ENCODE measurements around the gene CYB5D1.

CYB5D1 gene

GRCh38 chr17:7880076-7880868, 22.5 kb downstream of the CYB5D1 start:
- Histone ChIP-seq H3K9me2 (replicated peaks; ENCODE audit: insufficient read depth, low read length) (no peaks in the 10 kb centered on the region), H3K27me3 (ENCODE audit: low read length) (no peaks in the 10 kb centered on the region), H4K20me1 (ENCODE audit: low read depth, low read length) (no peaks in the 10 kb centered on the region), H2AFZ (ENCODE audit: low read depth, low read length, severe bottlenecking) (no peak overlapping the region), H3F3A (ENCODE audit: insufficient read depth) (peaks cover 57% of the 10 kb centered on the region), H3K4me3 (ENCODE audit: insufficient read depth, low read length, poor library complexity, severe bottlenecking) (no peak overlapping the region), H3K9ac (ENCODE audit: low read length) (peak overlapping the region; percentile 57), H3K36me3 (ENCODE audit: low read length) (peaks cover 22% of the 10 kb centered on the region), H3K79me2 (ENCODE audit: insufficient read depth, low read length) (peaks cover 7% of the 10 kb centered on the region; the same call in 1 of the 2 replicates), H3K27ac (ENCODE audit: low read depth, low read length) (peak overlapping the region; percentile 85), H3K4me2 (ENCODE audit: low read depth, low read length, poor library complexity, severe bottlenecking) (peak overlapping the region; percentile 96), H3K9me3 (ENCODE audit: insufficient read depth, low read length) (no peaks in the 10 kb centered on the region)
- no peak for TF ChIP-seq EZH2phosphoT487 (conservative IDR thresholded peaks at IDR 0.05; ENCODE audit: low read length)
- TF ChIP-seq CTCF (IDR thresholded peaks at IDR 0.05; ENCODE audit: insufficient read depth, low read length, poor library complexity, severe bottlenecking), result no peak

DNA sequence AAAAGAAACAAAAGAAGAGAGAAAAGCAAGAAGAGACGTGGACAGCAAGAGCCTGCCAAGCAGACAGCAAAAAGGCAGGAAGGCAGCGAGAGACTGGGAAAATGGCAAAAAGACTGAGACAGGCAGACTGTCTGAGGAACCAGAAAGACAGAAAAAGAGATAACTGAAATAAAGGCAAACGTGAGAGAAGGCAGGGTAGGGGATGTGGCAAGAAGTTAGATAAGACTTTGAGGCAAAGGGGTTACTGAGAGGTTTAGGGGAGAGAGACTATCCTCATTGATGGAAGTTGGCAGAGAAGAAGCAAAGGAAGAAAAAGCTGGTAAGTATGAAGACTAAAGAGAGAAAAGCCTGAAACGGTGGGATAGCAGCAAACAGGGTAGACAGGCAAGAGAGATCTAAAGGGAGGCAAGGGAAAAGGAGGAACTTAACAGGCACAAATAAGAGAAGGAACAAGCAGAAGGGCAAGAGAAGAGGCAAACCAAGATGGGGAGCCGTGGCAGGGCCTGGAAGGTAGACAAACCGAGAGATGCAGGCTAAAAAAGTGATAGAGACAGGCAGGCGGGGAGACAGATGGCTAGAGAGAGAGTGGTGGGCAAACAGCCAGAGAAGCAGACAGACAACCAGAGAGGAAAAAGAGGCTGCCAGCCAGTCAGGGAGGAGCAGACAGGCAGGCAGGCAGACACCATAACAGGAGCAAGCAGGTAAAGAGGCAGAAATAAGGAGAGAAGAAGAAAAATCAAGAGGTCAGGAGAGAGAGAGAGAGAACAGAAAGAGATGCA, 23.7 kb downstream of the CYB5D1 start:
- Histone ChIP-seq H3K4me2 (ENCODE audit: low read depth, low read length, poor library complexity, severe bottlenecking) (peak overlapping the region; percentile 96), H3K36me3 (ENCODE audit: low read length) (peaks cover 18% of the 10 kb centered on the region), H3K27ac (ENCODE audit: low read depth, low read length) (peak overlapping the region; percentile 85), H3K9me2 (replicated peaks; ENCODE audit: insufficient read depth, low read length) (no peaks in the 10 kb centered on the region), H3K79me2 (ENCODE audit: insufficient read depth, low read length) (peaks cover 19% of the 10 kb centered on the region), H3K27me3 (ENCODE audit: low read length) (no peaks in the 10 kb centered on the region), H3K9ac (ENCODE audit: low read length) (peak overlapping the region; percentile 57), H4K20me1 (ENCODE audit: low read depth, low read length) (no peaks in the 10 kb centered on the region), H2AFZ (ENCODE audit: low read depth, low read length, severe bottlenecking) (no peak overlapping the region), H3F3A (ENCODE audit: insufficient read depth) (peaks cover 54% of the 10 kb centered on the region), H3K9me3 (ENCODE audit: insufficient read depth, low read length) (no peaks in the 10 kb centered on the region), H3K4me3 (ENCODE audit: insufficient read depth, low read length, poor library complexity, severe bottlenecking) (peak overlapping the region; percentile 32)
- TF ChIP-seq CTCF (IDR thresholded peaks at IDR 0.05; ENCODE audit: insufficient read depth, low read length, poor library complexity, severe bottlenecking) (no peak), EZH2phosphoT487 (conservative IDR thresholded peaks at IDR 0.05; ENCODE audit: low read length) (no peak)

GRCh38 chr17:7882068-7882467, 24.3 kb downstream of the CYB5D1 start:
- peaks cover 54% of the 10 kb centered on the region for H3F3A ChIP-seq (ENCODE audit: insufficient read depth)
- peaks cover 14% of the 10 kb centered on the region for H3K36me3 ChIP-seq (ENCODE audit: low read length)
- peaks cover 25% of the 10 kb centered on the region for H3K79me2 ChIP-seq (ENCODE audit: insufficient read depth, low read length)
- H3K27me3 ChIP-seq (ENCODE audit: low read length), result no peaks in the 10 kb centered on the region
- H3K4me3 ChIP-seq (ENCODE audit: insufficient read depth, low read length, poor library complexity, severe bottlenecking), result peak overlapping the region; percentile 32
- no peaks in the 10 kb centered on the region for H4K20me1 ChIP-seq (ENCODE audit: low read depth, low read length)
- H3K9me2 ChIP-seq (replicated peaks; ENCODE audit: insufficient read depth, low read length), result no peaks in the 10 kb centered on the region
- H2AFZ ChIP-seq (ENCODE audit: low read depth, low read length, severe bottlenecking), result no peak overlapping the region
- peak overlapping the region; percentile 57 for H3K9ac ChIP-seq (ENCODE audit: low read length)
- peak overlapping the region; percentile 96 for H3K4me2 ChIP-seq (ENCODE audit: low read depth, low read length, poor library complexity, severe bottlenecking)
- H3K27ac ChIP-seq (ENCODE audit: low read depth, low read length), result peak overlapping the region; percentile 85
- H3K9me3 ChIP-seq (ENCODE audit: insufficient read depth, low read length), result no peaks in the 10 kb centered on the region
- TF ChIP-seq CTCF (IDR thresholded peaks at IDR 0.05; ENCODE audit: insufficient read depth, low read length, poor library complexity, severe bottlenecking), result no peak
- no peak for TF ChIP-seq EZH2phosphoT487 (conservative IDR thresholded peaks at IDR 0.05; ENCODE audit: low read length)
